PC-3 (cell line): ENCODE data around the gene ZYG11B. TPM values are rescaled to one million over a fixed set of nuclear protein-coding genes. Genes with fewer than 3 reads are reported as not detected.
"Not testable (repeated sequence)": the region's sequence is repeated elsewhere in the genome, so short reads cannot be mapped to it uniquely, and the experiment has no call there.

Experiments used
- ATAC-seq: fragments of 200-7000 bp; cut with Tn5 transposase; 2 replicates; pipeline ENCODE4 v1.9.1; 2020; ENCODE audit warnings: mild to moderate bottlenecking, moderate library complexity
- BruUV-seq: library from RNA; stranded (reverse); fragments of 400-500 nt; replicated peaks from 2 replicates; lab custom pipeline; 2021; lab: Mats Ljungman, UMichigan
- CTCF ChIA-PET: fragments of 300-600 bp; sonication (Branson Sonifier 250); formaldehyde crosslinking; loops from one replicate; lab custom pipeline; 2022; ENCODE audit warnings: antibody characterized with exemption; lab: Charles Lee
- POLR2A ChIA-PET: fragments of 300-600 bp; sonication (Branson Sonifier 250); formaldehyde crosslinking; loops from one replicate; lab custom pipeline; 2022; ENCODE audit warnings: antibody characterized with exemption; ENCODE audit not compliant: unreplicated experiment; lab: Charles Lee
- DNase-seq: peaks from one replicate; pipeline ENCODE4 v3.0.0-alpha.2; 2015
- H2AFZ ChIP-seq: fragments of 300-600 bp; sonication (generic); 2 replicates; pipeline ENCODE4 v1.6.0; 2016; ENCODE audit warnings: antibody characterized with exemption, low read length
- H3F3A ChIP-seq: fragments of 300-600 bp; sonication (generic); one replicate; pipeline ENCODE4 v1.6.0; 2017; ENCODE audit warnings: antibody characterized with exemption, low read length, control low read depth, mild to moderate bottlenecking; ENCODE audit not compliant: unreplicated experiment
- H3K27ac ChIP-seq: fragments of 300-600 bp; sonication (generic); 2 replicates; pipeline ENCODE4 v1.5.1; 2016; ENCODE audit warnings: mild to moderate bottlenecking, low read length
- H3K27me3 ChIP-seq: fragments of 300-600 bp; sonication (generic); 2 replicates; pipeline ENCODE4 v1.6.1; 2016; ENCODE audit warnings: low read length, mixed read lengths
- H3K36me3 ChIP-seq: fragments of 300-600 bp; sonication (generic); 2 replicates; pipeline ENCODE4 v1.6.1; 2016; ENCODE audit warnings: low read depth, mixed run types, low read length, mixed read lengths
- H3K4me1 ChIP-seq: fragments of 300-600 bp; sonication (generic); 2 replicates; pipeline ENCODE4 v1.5.1; 2016; ENCODE audit warnings: low read length; ENCODE audit not compliant: insufficient read depth
- H3K4me2 ChIP-seq: fragments of 300-600 bp; sonication (generic); 2 replicates; pipeline ENCODE4 v1.6.0; 2016; ENCODE audit warnings: low read length
- H3K4me3 ChIP-seq: fragments of 300-600 bp; sonication (generic); 2 replicates; pipeline ENCODE4 v1.5.1; 2016; ENCODE audit warnings: mild to moderate bottlenecking, low read length, mixed read lengths
- H3K79me2 ChIP-seq: fragments of 300-600 bp; sonication (generic); 2 replicates; pipeline ENCODE4 v1.6.1; 2017; ENCODE audit warnings: low read length, mixed read lengths
- H3K9ac ChIP-seq: fragments of 300-600 bp; sonication (generic); 2 replicates; pipeline ENCODE4 v1.6.0; 2016; ENCODE audit warnings: mild to moderate bottlenecking, low read length
- H3K9me2 ChIP-seq: fragments of 300-600 bp; sonication (generic); replicated peaks from 2 replicates; pipeline ENCODE4 v1.6.1; 2016; ENCODE audit warnings: mixed run types, low read length, mixed read lengths
- H3K9me3 ChIP-seq: fragments of 300-600 bp; sonication (generic); 2 replicates; pipeline ENCODE4 v1.6.1; 2016; ENCODE audit warnings: low read length, mixed read lengths
- H4K20me1 ChIP-seq: fragments of 300-600 bp; sonication (generic); 2 replicates; pipeline ENCODE4 v1.6.1; 2016; ENCODE audit warnings: low read length, mixed read lengths
- CTCF ChIP-seq: fragments of 300-600 bp; sonication (generic); conservative IDR thresholded peaks from 2 replicates; pipeline ENCODE4 v1.5.1; 2017; ENCODE audit warnings: antibody characterized with exemption, low read depth, mild to moderate bottlenecking, low read length
- EZH2 ChIP-seq: fragments of 300-600 bp; sonication (generic); IDR thresholded peaks from one replicate; pipeline ENCODE4 v1.6.1; 2017; ENCODE audit warnings: antibody characterized with exemption, mild to moderate bottlenecking, low read length; ENCODE audit not compliant: unreplicated experiment
- EZH2phosphoT487 ChIP-seq: fragments of 300-600 bp; sonication (generic); IDR thresholded peaks from 2 replicates; pipeline ENCODE4 v1.6.1; 2018; ENCODE audit warnings: mild to moderate bottlenecking, antibody characterized with exemption, low read length, borderline replicate concordance
- intact Hi-C: fragments of 100-400 bp; cut with micrococcal nuclease; formaldehyde crosslinking; loops from 2 replicates; pipeline ENCODE4 v1.9.0; 2023
- total RNA-seq: library from RNA; depleted of rRNA; stranded (reverse); fragments of >200 nt; gene quantifications from 2 replicates; pipeline ENCODE4 v1.2.3, GENCODE V29; 2014

ZYG11B gene
- total RNA-seq, 1 experiment from 2014 or later = 23.4 TPM

- no peaks in the 10 kb centered on the region for H3K27me3 ChIP-seq
- H3K4me3 ChIP-seq = no peak overlapping the region
- H3K79me2 ChIP-seq = peaks cover 53% of the 10 kb centered on the region
- CTCF ChIA-PET = no interaction called here
- no peaks in the 10 kb centered on the region for H3K36me3 ChIP-seq
- BruUV-seq = no TSS peak
- DNase-seq = no peak
- H2AFZ ChIP-seq = no peak overlapping the region
- H3K27ac ChIP-seq = no peak overlapping the region
- intact Hi-C loops = no loop called here
- H3K9me2 ChIP-seq = no peaks in the 10 kb centered on the region
- H3K9me3 ChIP-seq = no peaks in the 10 kb centered on the region
- no peak for TF ChIP-seq CTCF
- no peak for TF ChIP-seq EZH2phosphoT487
- no peak for TF ChIP-seq EZH2
- no peak overlapping the region for H3K9ac ChIP-seq
- peaks cover under 1% of the 10 kb centered on the region; the same call in 1 of the 2 replicates for H3K4me1 ChIP-seq
- no peak for ATAC-seq
- no peaks in the 10 kb centered on the region for H3F3A ChIP-seq
- POLR2A ChIA-PET = no interaction called here
- no peak overlapping the region for H3K4me2 ChIP-seq
- H4K20me1 ChIP-seq = no peaks in the 10 kb centered on the region
These were observed 7.1 kb downstream of the ZYG11B start for GRCh38 chr1:52733368-52733767.

- H3K4me2 ChIP-seq, H3K9me3 ChIP-seq, BruUV-seq, intact Hi-C loops, H3K9ac ChIP-seq, H3K27me3 ChIP-seq, H3F3A ChIP-seq, H3K4me1 ChIP-seq, H3K36me3 ChIP-seq, DNase-seq, POLR2A ChIA-PET, CTCF ChIA-PET, H3K9me2 ChIP-seq, H3K27ac ChIP-seq, H3K4me3 ChIP-seq, H2AFZ ChIP-seq, H4K20me1 ChIP-seq, ATAC-seq: not testable (repeated sequence)
- H3K79me2 ChIP-seq = peaks cover 49% of the 10 kb centered on the region
These were observed 9.1 kb downstream of the ZYG11B start for GRCh38 chr1:52735371-52735770.

- intact Hi-C loops = no loop called here
- TF ChIP-seq EZH2 (no peak), CTCF (no peak), EZH2phosphoT487 (no peak)
- ATAC-seq (no peak), DNase-seq (no peak)
- H3K4me3 ChIP-seq = no peak overlapping the region
- peaks cover 38% of the 10 kb centered on the region for H3K79me2 ChIP-seq
- no peaks in the 10 kb centered on the region for H3K9me2 ChIP-seq
- H3K4me1 ChIP-seq = no peaks in the 10 kb centered on the region
- no peaks in the 10 kb centered on the region for H4K20me1 ChIP-seq
- H2AFZ ChIP-seq = no peak overlapping the region
- ChIA-PET CTCF (no interaction called here), POLR2A (no interaction called here)
- no peaks in the 10 kb centered on the region for H3K27me3 ChIP-seq
- no TSS peak for BruUV-seq
- H3K9me3 ChIP-seq = no peaks in the 10 kb centered on the region
- H3K27ac ChIP-seq = no peak overlapping the region
- H3K36me3 ChIP-seq = no peaks in the 10 kb centered on the region
- no peak overlapping the region for H3K4me2 ChIP-seq
- no peak overlapping the region for H3K9ac ChIP-seq
- H3F3A ChIP-seq = no peaks in the 10 kb centered on the region
These were observed 11.9 kb downstream of the ZYG11B start for GRCh38 chr1:52738148-52738547.
